GM12864 (cell line): ENCODE results near the gene LRRC49.

Source experiments
- DNase-seq: peaks from one replicate; pipeline ENCODE4 v3.0.0-alpha.2; 2011; ENCODE audit warnings: low read depth
- H3K4me3 ChIP-seq: 2 replicates; pipeline ENCODE4 v1.5.1; 2011; ENCODE audit warnings: mild to moderate bottlenecking, low read depth, low read length, control low read depth
- TF ChIP-seq, protein P1 (sequence below): IDR thresholded peaks from 2 replicates; pipeline ENCODE4 v1.5.1; 2011; ENCODE audit warnings: low read depth, mild to moderate bottlenecking, moderate library complexity, low read length, control low read depth, inconsistent platforms; ENCODE audit errors: missing control alignments

Gene LRRC49

DNA sequence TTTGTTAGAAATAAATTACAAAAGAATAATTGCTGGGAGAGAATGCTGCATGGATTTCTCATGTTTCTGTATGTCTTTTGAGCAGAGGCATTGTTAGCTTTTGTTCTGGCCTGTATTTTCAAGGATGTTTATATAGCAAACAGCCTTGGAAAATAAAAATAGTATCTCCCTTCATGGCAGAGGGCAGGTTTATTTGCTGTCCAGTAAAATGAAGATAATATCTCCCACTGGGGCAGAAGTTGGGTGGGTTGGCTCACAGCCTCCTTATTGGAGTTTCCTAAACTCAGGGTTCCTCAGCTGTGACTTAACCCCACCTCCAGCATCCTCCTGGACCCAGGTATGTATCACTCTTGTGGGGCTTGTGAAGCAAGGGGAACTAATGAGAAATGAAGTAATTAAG lies 178.9 kb downstream of the LRRC49 start:
- TF ChIP-seq, protein P1, sequence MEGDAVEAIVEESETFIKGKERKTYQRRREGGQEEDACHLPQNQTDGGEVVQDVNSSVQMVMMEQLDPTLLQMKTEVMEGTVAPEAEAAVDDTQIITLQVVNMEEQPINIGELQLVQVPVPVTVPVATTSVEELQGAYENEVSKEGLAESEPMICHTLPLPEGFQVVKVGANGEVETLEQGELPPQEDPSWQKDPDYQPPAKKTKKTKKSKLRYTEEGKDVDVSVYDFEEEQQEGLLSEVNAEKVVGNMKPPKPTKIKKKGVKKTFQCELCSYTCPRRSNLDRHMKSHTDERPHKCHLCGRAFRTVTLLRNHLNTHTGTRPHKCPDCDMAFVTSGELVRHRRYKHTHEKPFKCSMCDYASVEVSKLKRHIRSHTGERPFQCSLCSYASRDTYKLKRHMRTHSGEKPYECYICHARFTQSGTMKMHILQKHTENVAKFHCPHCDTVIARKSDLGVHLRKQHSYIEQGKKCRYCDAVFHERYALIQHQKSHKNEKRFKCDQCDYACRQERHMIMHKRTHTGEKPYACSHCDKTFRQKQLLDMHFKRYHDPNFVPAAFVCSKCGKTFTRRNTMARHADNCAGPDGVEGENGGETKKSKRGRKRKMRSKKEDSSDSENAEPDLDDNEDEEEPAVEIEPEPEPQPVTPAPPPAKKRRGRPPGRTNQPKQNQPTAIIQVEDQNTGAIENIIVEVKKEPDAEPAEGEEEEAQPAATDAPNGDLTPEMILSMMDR: no peak
- DNase-seq: no peak
- H3K4me3 ChIP-seq: no peak overlapping the region

DNA sequence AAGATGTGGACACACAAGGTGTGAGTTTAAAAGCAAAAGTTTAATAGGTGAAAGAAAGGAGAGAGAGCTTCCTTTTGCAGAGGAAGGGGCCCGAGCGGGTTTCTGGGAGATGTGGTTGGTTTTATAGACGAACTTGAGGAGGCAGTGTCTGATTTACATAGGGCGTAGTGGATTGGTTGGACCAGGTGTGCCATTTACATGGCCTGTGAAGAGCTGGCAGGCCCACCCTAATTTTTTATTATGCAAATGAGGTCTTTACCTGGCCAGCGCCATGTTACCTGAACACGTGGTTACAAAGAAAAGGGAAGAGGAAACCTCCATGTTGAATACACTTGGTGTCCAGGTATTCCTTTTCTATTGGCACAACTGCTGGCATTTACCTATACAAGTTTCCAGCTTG lies 179.8 kb downstream of the LRRC49 start:
- TF ChIP-seq, protein P1: no peak
- H3K4me3 ChIP-seq: no peak overlapping the region
- DNase-seq: no peak

DNA sequence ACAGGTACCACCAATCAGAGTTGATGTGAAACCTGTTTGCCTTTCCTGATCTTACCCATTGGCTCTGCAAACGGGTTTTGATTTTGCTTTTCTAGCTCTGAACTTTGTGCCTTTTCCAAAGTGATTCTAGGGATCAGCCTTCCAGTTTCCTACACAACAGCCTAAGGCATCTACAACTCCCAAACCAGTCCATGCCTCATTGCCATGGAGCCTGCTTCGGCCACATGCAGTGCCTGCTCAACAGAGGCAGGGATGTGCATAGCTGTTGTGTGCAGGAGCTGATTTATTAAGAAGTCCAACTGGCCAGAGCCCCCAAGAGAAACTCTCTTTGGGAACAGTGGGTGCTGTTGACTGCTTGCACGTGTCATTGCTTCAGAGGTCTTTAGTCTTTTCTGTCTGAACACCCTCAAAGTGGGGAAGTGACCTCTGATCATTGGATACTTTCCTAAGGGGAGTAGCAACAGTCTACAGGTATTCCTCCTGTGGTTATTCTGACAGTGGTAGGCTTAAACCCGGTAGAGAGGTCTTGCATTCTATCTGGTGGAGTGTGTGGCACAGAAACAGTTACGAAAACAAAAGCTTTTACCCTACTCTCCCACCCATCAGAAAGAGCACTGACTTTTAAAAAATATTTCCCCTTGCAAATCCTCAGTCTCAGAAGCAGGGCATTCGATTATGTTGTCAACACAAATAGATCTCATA lies 186.0 kb downstream of the LRRC49 start:
- no peak for DNase-seq
- TF ChIP-seq, protein P1: no peak
- H3K4me3 ChIP-seq: no peak overlapping the region

DNA sequence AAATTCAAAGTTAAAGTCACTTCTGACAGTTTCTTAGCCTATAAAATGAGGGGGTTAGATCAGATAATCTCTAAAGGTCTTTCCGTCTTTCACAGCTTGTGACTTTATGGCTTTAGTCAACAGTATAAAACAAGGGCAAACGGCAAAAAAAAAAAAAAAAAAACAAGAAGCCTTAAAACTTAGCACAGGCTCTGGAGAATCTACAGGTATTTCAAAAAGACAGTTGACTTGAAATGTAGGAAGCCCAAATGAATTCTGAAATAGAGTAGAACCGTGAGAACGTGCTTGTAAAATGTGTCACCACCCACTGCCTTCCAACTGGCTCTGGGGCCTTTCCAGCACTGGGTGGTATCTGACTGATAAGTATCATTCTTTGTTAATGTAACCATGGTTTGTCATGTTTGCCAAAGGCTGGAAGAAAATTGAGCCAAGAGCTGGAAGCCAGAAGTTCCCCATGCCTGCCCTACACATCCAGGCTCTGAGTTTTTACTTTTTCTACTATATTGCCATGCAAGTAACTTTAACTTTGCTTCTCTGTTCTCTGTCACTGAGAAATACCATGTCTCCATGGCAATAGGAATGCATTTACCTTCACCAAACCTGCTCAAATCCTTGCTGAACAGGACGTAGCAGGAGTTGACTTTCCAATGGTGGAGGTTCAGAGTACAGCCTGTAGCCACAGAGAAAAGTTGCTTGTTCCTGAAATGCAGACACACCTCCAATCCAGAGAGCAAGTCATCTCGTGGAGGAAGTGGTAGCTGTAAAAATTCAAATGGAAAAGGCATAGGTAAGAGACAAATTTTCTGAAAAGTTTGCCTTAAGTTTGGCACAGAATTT lies 186.8 kb downstream of the LRRC49 start:
- TF ChIP-seq, protein P1: no peak
- DNase-seq: no peak
- no peak overlapping the region for H3K4me3 ChIP-seq

DNA sequence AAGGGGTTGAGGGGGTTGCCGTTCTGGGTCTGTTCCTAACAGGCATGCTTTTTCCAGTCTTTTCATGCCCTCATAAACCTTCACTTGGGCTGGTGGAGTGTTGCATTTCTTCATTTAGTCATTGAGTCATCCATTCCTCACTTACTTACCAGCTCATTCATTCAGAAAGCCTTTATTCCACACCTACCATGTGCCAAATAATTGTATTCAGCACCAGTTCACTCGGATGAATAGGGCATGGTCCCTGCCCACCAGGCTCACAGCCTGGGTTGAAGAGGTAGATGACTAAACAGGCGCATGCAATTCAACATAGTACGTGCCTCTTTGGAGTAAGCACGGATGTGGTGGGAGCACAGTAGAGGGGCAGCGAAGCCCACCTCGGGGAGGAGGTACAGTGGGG lies 187.5 kb downstream of the LRRC49 start:
- H3K4me3 ChIP-seq: no peak overlapping the region
- TF ChIP-seq, protein P1: no peak
- DNase-seq: no peak

DNA sequence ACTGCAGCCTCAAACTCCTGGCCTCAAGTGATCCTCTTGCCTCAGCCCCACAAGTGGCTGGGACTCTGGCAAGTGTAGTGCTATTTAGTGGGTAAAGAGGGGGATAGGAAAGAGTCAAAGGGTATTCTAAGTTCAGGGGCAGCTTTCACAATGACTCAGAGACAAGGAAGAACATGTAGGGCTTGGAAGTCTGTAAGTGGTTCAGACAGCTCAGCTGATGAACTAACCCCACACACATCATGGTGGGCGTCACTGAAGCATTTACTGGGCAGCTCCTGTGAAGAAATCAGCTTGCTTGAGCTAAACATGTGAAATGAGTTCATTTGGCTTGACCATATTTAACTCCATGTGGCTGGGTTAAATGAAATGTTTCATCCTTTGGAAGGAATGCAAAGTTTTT lies 188.1 kb downstream of the LRRC49 start:
- H3K4me3 ChIP-seq: no peak overlapping the region
- DNase-seq: no peak
- TF ChIP-seq, protein P1: no peak
